NCI-H1694 treated with DMSO at 0.1 percent for 48 hours (cell line): ENCODE results near the gene SLC25A30.
"Not testable (repeated sequence)": the region's sequence is repeated elsewhere in the genome, so short reads cannot be mapped to it uniquely, and the experiment has no call there.

ENCODE experiments used
- DNase-seq: peaks from one replicate; lab custom pipeline; 2025; lab: John Stamatoyannopoulos, UW

The SLC25A30 gene

DNA sequence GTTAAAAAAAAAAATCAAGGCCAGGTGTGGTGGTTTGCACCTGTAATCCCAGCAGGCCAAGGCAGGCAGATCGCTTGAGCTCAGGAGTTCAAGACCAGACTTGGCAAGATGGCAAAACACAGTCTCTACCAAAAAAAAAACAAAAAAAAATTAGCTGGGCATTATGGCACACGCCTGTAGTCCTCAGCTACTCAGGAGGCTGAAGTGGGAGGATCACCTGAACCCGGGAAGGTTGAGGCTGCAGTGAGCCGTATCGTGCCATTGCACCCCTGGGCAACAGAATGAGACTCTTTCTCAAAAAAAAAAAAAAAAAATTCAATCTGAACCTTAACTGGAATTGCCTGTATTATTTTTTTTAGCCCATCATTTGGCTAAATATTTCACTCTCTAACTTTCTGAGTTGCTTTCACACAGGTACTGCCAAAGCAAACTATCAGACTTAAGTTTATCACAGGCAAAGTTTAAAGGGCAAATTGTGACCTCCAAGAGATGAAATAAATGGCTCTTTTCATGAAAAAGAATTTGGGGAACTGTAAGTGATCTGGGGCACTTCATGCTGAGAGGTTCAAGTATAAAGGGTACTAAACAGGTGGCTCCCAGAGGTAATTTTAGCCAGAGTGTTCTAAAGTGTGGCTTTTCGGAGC is 14.7 kb upstream of the SLC25A30 start:
- no peak for DNase-seq

DNA sequence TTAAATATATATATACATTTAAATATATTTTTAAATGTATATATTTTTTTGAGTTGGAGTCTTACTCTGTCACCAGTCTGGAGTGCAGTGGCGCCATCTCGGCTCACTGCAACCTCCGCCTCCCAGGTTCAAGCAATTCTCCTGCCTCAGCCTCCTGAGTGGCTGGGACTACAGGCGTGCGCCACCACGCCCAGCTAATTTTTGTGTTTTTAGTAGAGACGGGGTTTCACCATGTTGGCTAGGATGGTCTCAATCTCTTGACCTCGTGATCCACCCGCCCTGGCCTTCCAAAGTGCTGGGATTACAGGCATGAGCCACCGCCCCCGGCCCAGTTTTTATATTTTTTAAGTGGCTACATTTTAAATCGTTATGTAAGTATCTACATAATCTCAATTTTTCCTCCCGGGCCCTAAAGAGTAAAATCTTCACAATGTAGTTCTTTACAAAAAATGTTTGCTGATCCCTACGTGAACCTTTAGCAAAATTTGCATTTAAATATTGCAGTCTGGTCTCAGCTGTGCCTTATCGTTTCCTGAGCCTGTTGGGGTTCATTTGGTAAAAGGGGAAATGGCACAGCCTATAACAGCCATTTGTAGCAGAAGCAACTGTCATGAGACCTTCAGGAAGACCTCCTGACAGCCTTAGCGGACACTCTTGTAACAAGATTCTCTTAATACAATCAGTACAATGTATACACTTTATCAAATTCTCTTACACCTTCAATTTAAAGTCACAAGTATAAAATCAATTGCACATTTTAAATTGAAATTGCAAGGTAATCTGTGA is 8.1 kb upstream of the SLC25A30 start:
- DNase-seq = not testable (repeated sequence)

DNA sequence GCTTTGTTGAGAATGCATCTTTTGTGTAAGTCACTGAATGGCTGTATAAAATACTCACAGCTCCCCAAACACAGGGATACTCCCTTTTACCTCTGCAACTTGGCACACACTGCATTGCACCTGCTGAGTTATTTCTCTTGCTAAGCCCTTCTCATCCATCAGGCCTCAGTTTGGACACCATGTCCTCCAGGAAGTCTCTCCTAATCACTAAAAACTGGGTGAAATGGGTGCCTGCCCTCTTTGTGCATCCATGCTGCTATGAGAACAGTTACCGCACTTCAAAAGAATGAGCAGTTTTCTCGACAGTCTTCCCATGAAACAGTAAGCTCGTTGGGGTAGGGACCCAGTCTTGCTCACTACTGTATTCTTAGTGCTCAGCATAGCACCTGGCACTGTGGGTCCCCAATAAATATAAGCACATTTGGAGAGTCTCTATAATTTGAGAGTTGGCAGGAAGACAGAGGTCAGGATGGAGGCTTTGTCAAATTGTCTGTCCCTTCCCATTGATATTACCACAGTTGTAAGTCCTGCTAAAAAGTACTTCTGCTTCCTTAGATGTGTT is 4.6 kb upstream of the SLC25A30 start:
- no peak for DNase-seq

DNA sequence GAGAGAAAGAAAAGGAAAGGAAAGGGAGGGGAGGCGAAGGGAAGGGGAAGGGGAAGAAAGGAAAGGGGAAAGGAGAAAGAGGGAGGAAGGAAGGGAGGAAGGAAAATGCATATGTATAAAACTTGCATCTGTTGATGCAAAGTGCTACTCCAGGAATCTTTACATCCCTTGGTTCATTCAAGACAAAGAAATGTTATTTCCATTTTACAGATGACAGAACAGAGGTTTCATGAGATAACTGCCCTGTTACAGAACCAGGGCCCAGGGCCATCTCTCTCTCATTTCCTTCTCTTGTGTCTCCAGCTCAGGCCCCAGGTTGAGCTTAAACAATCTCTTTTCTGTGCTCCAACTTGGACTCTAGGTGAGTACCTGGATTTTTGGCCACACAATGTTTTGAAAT is 1.8 kb upstream of the SLC25A30 start:
- no peak for DNase-seq

DNA sequence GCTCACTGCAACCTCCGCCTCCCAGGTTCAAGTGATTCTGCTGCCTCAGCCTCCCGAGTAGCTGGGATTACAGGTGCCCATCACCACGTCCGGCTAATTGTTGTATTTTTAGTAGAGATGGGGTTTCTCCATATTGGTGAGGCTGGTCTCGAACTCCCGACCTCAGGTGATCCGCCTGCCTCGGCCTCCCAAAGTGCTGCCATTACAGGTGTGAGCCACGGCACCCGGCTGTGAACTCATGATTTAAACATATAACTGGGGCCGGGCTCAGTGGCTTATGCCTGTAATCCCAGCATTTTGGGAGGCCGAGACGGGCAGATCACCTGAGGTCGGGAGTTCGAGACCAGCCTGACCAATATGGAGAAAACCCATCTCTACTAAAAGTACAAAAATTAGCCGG is 1.2 kb upstream of the SLC25A30 start:
- DNase-seq = not testable (repeated sequence)

DNA sequence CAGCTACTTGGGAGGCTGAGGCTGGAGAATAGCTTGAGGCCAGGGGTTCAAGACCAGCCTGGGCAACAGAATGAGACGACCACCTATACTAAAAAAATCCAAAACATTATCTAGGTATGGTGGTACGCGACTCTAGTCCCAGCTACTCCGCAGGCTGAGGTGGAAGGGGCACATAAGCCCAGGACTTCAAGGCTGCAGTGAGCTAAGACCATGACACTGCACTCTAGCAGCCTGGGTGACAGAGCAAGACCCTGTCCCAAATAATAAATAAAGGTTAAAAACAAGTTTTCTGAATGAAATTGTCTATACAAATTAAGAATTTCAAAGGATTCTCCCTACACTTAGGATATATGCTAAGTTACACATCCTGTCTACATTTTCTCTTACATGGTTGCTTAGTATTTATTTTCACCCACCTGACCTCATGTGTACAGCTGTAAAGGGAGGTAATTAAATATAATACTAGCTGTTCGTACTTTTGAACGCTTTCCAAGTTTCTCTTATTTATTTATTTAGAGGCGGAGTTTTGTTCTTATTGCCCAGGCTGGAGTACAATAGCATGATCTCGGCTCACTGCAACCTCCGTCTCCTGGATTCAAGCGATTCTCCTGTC is 1.6 kb downstream of the SLC25A30 start:
- no peak for DNase-seq

DNA sequence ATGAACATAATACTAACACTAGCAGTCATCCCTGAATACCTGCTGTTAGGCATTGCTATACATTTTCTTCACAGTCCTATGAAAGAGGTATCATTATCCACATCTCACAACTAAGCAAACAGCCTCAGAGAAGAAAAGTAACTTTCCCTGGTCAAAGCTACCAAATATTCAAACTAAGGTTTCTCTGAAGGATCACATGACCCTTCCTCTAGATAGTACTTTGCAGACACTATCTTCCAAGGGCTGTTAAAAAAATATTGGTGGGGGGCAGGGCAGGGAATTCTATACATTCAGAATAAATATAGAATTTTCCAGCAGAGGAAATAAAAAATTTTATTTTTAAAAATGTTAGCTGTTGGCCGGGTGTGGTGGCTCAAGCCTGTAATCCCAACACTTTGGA is 3.1 kb downstream of the SLC25A30 start:
- DNase-seq = no peak

DNA sequence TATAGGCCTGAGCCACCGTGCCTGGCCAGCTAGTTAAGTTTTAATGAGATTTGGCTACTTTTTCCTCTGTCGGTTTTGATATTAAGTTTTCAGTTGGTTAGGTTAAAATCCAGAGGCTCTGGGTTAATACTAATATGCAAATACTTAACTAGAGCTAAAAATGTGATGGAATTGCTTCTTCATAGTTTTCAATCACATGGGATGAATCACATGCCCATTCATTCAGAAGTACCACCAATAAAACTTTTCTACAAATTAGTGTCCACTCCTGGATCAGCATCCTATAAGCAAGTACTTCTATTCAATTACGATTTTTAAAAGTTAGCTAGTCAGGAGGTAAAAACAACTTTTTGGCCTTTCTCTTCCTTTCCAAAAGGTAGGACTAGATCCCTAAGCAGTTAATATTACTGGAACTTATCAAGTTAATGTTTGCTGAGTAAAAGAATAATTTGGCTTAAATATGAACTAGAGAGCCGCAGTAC is 4.3 kb downstream of the SLC25A30 start:
- DNase-seq = no peak

DNA sequence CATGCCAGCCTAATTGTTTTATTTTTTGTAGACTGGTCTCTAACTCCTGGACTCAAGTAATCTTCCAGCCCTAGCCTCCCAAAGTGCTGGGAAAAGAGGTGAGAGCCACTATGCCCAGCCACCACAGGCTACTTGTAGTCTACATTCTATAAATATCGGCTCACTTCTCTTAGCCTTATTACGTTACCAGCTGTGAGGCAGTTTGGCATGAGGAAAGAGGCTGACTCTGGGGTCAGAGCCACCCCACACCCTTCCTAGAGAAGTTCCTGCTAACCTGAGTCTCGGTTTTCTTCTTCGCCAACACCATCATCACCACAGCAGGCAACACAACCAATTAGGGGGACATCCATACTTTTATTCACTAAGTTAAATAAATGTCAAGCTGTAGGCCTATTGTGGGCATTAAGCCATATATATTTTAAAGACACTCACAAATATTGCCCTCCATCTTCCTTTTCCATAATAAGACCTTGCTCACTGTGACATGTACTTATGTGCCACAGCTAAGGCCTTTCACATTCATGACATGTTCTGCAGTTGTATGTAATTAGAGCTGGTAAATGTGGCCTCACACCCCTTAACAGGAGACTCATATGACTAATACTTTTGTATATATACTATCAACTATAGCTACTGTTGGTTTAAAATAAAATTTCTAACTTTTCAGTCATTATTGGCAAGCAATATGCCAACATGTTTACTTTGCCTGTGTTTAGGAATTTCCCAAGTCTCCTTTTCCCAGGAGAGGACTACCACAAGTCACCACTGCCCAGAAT is 5.7 kb downstream of the SLC25A30 start:
- no peak for DNase-seq

DNA sequence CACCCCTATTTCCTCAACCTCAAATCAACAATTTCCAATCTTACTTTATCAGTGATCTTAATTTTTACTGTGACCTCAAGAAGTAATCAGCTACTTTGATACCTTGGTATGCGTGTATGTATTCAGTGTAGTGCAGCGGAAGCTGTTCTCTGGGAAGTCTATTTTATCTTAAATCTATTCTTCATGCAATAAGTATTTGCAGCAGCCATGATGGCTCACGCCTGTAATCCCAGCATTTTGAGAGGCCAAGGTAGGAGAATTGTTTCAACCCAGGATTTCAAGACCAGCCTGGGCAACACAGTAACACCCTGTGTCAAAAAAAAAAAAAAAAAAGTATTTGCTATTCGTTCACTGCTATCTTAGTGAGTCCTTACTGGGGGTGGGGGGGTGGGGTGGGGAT is 6.5 kb downstream of the SLC25A30 start:
- DNase-seq = no peak

DNA sequence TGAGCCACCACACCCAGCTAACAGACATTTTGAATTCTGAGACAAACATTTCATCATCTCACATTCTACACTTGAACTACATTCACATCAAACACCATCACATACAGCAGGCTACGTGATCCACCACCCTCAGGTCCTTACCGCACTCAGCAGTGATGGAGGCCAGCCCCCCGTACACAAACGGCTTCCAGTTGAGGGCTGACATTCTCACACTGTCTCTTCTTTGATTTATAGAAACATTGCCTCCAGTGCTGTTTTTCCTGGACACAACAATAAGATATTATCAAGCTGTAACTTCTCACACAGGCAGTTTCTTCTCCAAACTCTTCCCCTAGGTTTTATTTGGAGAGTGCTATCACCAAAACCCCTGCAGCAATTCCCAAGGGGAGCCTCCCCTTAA is 7.0 kb downstream of the SLC25A30 start:
- DNase-seq = no peak

DNA sequence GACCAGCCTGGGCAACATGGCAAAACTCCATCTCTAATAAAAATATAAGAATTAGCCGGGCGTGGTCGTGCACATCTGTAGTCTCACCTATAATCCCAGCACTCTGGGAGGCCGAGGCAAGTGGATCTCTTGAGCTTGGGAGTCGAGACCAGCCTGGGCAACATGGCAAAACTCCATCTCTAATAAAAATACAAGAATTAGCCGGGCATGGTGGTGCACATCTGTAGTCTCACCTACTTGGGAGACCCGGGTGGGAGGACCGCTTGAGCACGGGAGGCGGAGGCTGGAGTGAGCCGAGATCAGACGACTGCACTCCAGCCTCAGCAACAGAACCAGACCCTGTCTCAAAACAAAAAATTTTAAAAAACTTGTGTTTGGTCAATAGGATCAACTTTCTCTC is 7.7 kb downstream of the SLC25A30 start:
- no peak for DNase-seq

DNA sequence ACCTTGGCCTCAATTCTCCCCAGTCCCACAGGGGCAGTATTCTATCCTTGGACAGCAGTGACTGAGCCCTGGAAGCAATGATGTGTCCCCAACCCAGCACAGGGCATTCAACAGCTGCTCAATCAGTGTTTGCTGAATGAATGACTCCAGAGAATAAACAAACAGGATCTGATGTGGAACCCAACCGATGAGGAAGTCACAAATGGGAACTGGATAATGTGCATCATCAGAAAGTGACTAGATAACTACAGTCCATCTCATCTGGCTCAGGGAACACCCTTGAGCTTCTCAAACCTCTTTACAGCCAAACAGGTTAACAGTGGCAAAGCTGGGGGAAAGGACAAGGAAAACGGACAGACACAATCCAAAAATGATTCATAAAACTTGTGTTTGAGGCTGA is 8.2 kb downstream of the SLC25A30 start:
- DNase-seq = no peak

DNA sequence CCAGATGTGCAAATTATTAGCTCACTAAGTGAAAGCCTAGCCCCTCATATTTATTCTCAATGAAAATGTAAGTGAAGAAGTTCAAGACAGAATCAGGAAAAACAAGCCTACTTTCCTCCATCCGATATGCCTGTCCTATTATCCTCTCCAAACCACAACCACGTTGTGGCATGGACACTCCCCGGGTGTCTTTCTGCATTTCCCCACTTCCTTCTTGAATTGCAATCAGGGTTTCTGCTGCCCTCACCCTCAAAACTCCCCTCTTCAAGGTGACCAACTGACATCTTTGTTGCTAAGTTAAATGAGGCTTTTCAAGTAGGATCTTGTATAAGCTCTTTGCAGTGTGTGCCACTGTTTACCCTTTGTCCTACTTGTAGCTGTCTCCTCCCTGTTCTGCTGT is 11.8 kb downstream of the SLC25A30 start:
- no peak for DNase-seq

DNA sequence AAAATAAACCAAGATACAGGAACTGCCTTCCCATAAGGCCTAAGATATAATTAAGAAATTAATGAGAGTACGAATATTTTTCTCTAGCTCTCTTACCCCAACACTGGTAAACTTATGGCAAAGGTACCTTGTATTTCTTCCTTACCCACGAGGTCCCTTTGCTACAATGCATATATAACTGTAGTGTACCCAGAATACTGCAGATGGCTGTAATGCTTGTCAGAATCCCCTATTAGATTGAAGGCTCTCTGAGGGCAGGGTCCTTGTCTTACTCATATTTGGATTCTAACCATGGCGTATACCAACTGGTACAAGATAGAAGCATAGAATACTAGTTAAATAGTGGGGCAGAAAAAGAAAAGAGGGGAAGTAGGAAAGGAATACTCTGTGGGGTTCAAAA is 15.1 kb downstream of the SLC25A30 start:
- no peak for DNase-seq

DNA sequence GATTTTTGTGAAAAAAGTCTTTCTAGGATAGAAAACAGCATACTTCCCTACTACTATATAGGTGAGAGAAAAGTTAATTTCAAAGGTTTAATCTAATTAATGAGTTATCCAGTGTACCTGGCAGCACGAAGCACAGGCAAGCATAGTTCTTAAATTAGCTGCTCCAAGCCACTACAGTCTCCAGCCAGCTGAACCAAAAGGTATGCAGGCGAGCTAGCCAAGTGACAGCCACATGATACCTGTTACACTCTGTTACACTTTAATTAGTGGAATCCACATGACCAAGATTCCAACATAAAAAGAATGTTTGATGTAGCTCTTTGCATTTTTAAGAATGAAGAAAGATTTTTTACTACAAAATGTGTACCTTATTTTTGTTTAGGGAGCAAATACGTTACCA is 15.5 kb downstream of the SLC25A30 start:
- no peak for DNase-seq

DNA sequence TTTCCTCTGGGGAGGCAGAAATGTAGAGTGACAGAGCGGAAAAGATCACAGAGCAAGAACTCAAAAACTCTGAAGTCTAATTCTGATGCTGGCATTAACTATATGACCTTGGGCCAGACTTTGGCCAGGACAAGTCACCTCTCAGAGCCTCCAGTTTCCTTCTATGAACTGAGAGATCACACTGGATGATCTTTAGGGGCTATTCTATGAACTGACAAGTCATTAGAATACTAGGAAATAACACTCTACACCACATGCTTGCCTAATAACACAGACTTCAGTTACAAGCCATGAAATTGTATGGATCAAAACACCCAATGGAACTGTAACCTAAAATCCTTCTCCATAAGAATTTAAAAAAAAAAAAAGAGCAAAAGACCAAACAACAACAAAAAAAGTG is 16.9 kb downstream of the SLC25A30 start:
- no peak for DNase-seq

DNA sequence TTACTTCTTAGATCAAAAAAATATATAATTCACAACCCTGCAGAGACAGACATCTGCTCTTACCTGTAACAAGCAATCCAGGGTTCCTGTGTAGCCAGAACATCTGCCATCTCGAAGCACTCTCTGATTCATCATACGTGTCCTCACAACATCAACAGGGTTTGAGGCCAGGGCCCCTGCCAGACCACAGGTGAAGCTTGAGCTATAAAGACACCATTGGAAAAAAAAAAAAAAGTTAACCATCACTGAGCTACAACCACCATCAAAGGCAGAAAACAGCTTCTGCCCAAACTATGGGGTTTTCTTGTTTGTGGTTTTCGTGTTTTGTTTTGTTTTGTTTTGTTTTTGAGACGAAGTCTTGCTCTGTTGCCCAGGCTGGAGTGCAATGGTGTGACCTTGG is 19.3 kb downstream of the SLC25A30 start:
- DNase-seq = no peak

DNA sequence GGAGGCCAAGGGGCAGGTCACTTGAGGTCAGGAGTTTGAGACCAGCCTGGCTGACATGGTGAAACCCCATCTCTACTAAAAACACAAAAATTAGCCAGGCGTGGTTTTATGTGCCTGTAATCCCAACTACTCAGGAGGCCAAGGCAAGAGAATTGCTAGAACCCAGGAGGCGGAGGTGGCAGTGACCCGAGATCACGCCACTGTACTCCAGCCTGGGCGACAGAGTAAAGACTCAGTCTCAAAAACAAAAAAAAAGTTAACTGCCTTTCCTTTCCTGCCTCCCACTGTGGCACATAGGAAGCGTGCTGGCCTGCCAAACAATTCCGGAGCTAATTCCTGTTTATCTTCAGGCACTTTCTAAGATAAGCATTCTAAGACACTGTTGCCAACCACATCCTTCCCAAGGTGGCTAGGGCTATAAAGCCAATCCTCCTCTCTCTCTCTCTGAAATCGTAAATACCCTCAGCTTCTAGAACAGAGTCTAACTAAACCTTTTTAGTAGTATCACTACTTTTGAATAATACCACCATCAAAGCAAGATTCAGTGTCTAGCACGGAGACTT is 21.6 kb downstream of the SLC25A30 start:
- no peak for DNase-seq

DNA sequence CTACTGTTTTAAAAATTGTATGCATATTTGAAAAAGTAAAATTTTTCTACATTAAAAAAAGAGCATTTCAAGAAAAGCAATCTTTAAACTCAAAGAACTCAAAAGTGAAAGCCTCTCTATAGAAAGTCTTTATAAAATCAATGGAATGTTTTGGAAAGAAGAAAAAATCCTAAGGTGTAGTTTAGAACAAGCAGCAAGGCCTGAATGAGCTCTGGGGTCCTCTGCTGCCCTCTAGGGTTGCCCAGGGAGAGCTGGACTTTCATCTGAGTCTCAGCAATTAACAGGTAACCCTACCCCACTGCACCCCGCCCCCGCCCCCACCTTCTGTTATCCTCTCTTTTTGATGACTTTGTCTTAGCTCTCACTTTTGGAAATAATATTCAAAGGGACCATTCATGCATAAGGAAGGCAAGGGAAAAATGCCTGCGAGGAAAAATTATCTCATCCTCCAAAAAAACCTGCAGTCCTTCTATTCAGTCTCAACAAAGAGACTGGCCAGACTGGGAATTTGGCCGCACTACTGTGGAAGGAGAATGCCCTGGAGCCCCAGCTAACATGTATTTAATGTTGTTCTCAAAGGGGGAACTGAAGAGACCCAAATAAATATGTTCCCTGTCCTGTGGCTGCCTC is 24.1 kb downstream of the SLC25A30 start:
- DNase-seq = peak; percentile 12

DNA sequence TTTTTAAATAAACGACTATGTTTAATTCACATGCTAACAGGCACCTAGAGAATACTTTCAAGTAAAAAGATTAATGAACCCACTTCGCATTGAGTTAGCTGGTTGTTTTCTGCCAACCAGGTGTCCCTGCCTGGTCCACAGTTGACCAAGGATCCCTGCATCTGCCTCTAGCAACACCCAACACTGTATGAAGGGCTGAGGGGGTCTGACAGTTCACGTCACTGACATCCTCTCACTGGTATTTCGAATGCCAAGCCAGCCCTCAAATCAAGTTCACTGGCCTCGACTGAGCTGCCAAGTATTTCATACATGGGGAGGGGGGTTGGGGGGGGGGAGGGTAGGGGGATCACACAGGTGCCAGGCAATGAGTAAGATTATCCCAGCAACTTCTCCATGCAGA is 25.4 kb downstream of the SLC25A30 start:
- DNase-seq = no peak
